Colonic mucosa (tissue), 4 donors: ENCODE results near the gene BLNK. TPM values are rescaled to one million over a fixed set of nuclear protein-coding genes. Genes with fewer than 3 reads are reported as not detected.

Source experiments
- DNase-seq: peaks from one replicate; pipeline ENCODE4 v3.0.0-alpha.2; 2020
- H3K27ac ChIP-seq: fragments of 200-600 bp; one replicate; pipeline ENCODE4 v1.8.0; 2021
- H3K27me3 ChIP-seq: fragments of 200-600 bp; one replicate; pipeline ENCODE4 v1.8.0; 2021
- H3K36me3 ChIP-seq: fragments of 200-600 bp; one replicate; pipeline ENCODE4 v1.8.0; 2021
- H3K4me1 ChIP-seq: fragments of 200-600 bp; one replicate; pipeline ENCODE4 v1.8.0; 2021; ENCODE audit warnings: mild to moderate bottlenecking
- H3K4me3 ChIP-seq: fragments of 200-600 bp; one replicate; pipeline ENCODE4 v1.8.0; 2021
- H3K9ac ChIP-seq, 2 donors: one replicate each; pipeline ENCODE4 v1.7.0; 2013; ENCODE audit warnings: control low read depth in 2 of 2, low read depth in 2 of 2, low read length in 2 of 2
- H3K9me3 ChIP-seq: fragments of 200-600 bp; one replicate; pipeline ENCODE4 v1.8.0; 2021
- CTCF ChIP-seq: fragments of 200-600 bp; IDR thresholded peaks from one replicate; pipeline ENCODE4 v1.8.0; 2022; ENCODE audit warnings: antibody characterized with exemption, mild to moderate bottlenecking
- intact Hi-C: fragments of 100-400 bp; cut with DNase I; formaldehyde crosslinking; loops from one replicate; pipeline ENCODE4 v1.14.1; 2022
- total RNA-seq, 2 donors: library from RNA; stranded (reverse); fragmentation: NEBNext Ultra II Directional in 1 of 2; extraction: Animal tissue kit (Norgen Biotek cat#: 25700) in 1 of 2; gene quantifications; one replicate each; pipeline ENCODE4 v1.2.1, GENCODE V29; 2021
- donor health status: healthy.
- donor health status: DM: no; HTN: no; CAD: no.
- donor health status: DM: no; HTN: no; CAD: no.

The BLNK gene
- total RNA-seq, 2 donors from 2014 or later: 13.5 to 24.0 TPM

GRCh38 chr10:96254976-96255375 lies 16.4 kb downstream of the BLNK start:
- Histone ChIP-seq H3K27me3 (no peaks in the 10 kb centered on the region), H3K27ac (no peak overlapping the region), H3K4me3 (no peak overlapping the region), H3K9me3 (no peaks in the 10 kb centered on the region), H3K36me3 (no peaks in the 10 kb centered on the region), H3K9ac (no peak overlapping the region), H3K4me1 (no peaks in the 10 kb centered on the region)
- no peak for DNase-seq
- no peak for TF ChIP-seq CTCF
- intact Hi-C loops: no loop called here

- H3K27me3 ChIP-seq: no peaks in the 10 kb centered on the region
Measured at GRCh38 chr10:96252730-96253129, 18.6 kb downstream of the BLNK start.

GRCh38 chr10:96250349-96250748 lies 21.0 kb downstream of the BLNK start:
- no peak for DNase-seq
- no peak for TF ChIP-seq CTCF
- intact Hi-C loops: no loop called here
- Histone ChIP-seq H3K27ac (no peak overlapping the region), H3K4me1 (no peaks in the 10 kb centered on the region), H3K4me3 (no peak overlapping the region), H3K9ac (no peak overlapping the region), H3K36me3 (no peaks in the 10 kb centered on the region), H3K9me3 (no peaks in the 10 kb centered on the region), H3K27me3 (no peaks in the 10 kb centered on the region)

More at GRCh38 chr10:96252730-96253129, 18.6 kb downstream of the BLNK start:
- Histone ChIP-seq H3K36me3 (no peaks in the 10 kb centered on the region), H3K9ac (no peak overlapping the region), H3K9me3 (no peaks in the 10 kb centered on the region), H3K27ac (no peak overlapping the region), H3K4me1 (no peaks in the 10 kb centered on the region), H3K4me3 (no peak overlapping the region)
- DNase-seq: no peak
- TF ChIP-seq CTCF: no peak
- intact Hi-C loops: no loop called here

- Histone ChIP-seq H3K4me3 (no peak overlapping the region), H3K27me3 (no peaks in the 10 kb centered on the region), H3K9ac (no peak overlapping the region), H3K36me3 (no peaks in the 10 kb centered on the region), H3K4me1 (no peaks in the 10 kb centered on the region), H3K9me3 (no peaks in the 10 kb centered on the region), H3K27ac (no peak overlapping the region)
- no peak for DNase-seq
- intact Hi-C loops: no loop called here
- TF ChIP-seq CTCF: no peak
Measured at GRCh38 chr10:96249264-96249663, 22.1 kb downstream of the BLNK start.

- Histone ChIP-seq H3K27ac (peak overlapping the region; percentile 48), H3K9me3 (no peaks in the 10 kb centered on the region), H3K4me3 (no peak overlapping the region), H3K36me3 (no peaks in the 10 kb centered on the region), H3K27me3 (no peaks in the 10 kb centered on the region), H3K9ac (no peak overlapping the region), H3K4me1 (no peaks in the 10 kb centered on the region)
- peak; percentile 53 for DNase-seq
- intact Hi-C loops: no loop called here
- no peak for TF ChIP-seq CTCF
Measured at GRCh38 chr10:96244354-96244753, 27.0 kb downstream of the BLNK start.

- Histone ChIP-seq H3K27ac (peak overlapping the region; percentile 35), H3K9me3 (no peaks in the 10 kb centered on the region), H3K27me3 (no peaks in the 10 kb centered on the region), H3K9ac (no peak overlapping the region), H3K4me1 (no peaks in the 10 kb centered on the region), H3K36me3 (no peaks in the 10 kb centered on the region), H3K4me3 (no peak overlapping the region)
- no peak for TF ChIP-seq CTCF
- intact Hi-C loops: no loop called here
- no peak for DNase-seq
Measured at GRCh38 chr10:96243296-96243695, 28.1 kb downstream of the BLNK start.
